Activated T-helper 9 cell treated with anti-CD3 and anti-CD28 coated beads, Interleukin-2, amount 50 U/mL, for 16 hours (primary cell): Measurements from ENCODE around the gene TFB2M.

ENCODE experiments used
- DNase-seq: peaks from one replicate; pipeline ENCODE4 v3.0.0-alpha.2; 2020; ENCODE audit warnings: low read depth

TFB2M gene

GRCh38 chr1:246513619-246514343 lies 52.3 kb downstream of the TFB2M start:
- no peak for DNase-seq

DNA sequence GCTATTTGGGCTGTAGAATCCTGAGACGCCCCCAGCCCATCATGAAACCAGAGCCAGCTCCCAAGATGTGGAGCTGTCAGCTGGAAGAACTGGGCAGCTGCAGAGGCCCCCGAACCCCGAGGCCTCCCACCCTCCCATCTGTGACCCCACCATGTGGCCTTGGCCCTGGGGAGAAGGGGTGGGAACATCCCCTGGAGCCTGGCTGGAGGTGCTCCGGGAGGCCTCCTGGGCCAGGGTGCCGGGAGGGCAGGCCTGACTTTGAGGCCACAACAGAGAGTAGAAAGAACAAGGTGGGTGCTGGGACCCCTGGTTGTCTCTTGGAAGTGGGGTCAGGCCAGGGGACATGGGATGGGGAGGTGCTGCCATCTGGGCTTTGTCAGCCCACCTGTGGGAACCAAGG lies 53.0 kb downstream of the TFB2M start:
- no peak for DNase-seq

GRCh38 chr1:246512635-246513034 lies 53.4 kb downstream of the TFB2M start:
- no peak for DNase-seq

DNA sequence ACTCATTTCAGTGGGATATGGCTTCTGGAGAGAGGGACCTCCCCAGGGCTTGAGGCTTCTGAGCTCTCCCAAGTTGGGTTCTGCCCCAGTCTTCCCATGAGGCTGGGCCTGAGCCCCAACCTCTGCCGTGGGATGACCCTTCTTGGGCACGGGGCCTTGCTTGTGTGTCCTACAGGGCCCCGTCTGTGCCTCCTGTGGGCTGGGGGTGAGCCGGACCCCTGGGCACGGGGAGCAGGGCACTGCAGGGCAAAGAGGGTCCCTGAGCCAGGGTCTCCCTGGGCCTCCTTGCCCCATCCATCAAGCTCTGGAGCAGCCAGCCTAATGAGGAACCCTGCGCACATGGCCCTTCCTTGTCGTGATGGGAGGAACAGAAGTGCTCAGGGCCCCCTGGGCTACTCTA lies 53.8 kb downstream of the TFB2M start:
- no peak for DNase-seq

GRCh38 chr1:246511203-246511602 lies 54.9 kb downstream of the TFB2M start:
- DNase-seq: no peak

DNA sequence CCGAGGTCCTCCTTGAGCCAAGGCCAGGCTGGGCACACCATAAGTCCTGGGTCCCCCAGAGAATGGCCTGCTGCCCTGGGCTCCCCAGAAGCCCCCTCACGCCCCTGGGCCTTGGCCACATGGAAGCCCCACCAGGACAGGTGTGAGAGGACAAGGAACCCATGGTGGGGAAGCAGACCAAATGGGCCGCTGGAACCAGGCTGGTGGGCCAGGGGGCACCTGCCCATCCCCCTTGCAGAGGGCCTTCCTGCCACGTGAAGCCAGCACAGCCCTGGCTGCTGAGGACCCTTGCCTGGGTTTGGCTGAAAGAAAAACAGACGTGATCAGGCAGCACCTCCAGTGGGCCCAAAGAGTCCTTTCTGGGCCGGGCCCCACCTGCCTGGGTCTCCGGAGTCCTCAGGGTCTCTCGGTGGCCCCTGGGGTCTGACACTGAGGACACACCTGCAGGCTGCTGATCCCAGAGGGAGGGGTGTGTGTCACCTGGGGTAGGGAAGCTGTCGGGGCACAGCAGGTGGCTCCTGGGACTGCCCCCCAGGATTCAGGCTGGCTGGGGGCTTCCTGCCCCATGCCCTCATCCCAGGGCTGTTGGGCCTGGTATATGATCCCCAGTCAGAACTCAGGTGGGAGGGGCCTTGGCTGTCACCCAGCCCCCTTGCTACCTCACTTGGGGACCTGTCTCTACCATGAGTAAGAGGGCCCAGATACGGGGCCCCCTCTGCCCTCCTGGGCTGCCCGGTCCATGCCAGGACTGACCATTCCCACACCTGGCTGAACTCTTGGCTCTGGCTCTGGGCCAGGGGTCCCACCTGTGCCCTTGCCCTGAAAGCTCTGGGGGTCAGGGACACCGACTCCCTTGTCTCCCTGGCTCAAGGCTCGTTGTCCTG lies 55.7 kb downstream of the TFB2M start:
- DNase-seq: no peak

GRCh38 chr1:246508897-246509688 lies 57.0 kb downstream of the TFB2M start:
- no peak for DNase-seq

DNA sequence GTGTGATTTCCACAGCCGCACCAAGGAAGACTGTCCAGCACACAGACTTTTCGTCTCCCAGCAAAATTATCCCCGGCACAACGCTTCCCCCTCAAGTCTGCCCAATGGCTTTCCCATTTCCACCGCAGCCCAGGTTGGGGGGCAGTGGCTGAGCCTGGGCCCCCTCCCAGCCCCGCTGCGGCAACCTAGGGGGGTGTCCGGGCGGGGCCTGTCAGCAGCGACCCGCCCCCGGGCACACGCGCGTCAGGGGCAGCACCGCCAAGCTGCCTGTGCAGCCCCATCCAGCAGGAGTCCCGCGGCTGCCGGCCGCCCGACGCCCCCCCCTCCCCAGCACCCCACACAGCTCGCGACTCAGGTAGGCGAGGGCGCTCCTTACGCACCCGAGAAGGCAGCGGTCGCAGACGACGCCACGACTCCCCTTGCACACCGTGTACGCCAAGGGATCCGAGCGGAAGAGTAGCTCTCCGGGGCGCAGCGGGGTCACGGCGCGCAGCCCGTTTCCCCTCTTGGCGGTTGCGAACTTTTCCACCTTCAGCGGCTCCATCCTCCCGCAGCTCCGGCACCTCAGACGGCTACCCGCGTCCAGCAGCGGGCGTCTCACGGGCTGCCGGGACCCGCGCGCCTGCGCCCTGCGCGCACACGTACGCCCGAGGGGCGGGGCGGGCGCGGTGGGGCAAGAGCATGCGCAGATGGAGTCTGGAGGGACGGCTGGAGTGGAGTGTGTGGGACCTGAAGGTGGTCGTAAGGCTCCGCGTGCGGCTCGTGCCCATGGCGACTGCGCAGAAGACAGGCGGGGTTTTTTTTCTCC lies 59.2 kb downstream of the TFB2M start, which contains the start of gene SMYD3:
Gene SMYD3 (minus strand): TSS at position 606 of the 808 bp plus-strand sequence.
- peak; percentile 62 for DNase-seq

- DNase-seq: no peak
Observed at GRCh38 chr1:246506367-246506673, 59.7 kb downstream of the TFB2M start.

DNA sequence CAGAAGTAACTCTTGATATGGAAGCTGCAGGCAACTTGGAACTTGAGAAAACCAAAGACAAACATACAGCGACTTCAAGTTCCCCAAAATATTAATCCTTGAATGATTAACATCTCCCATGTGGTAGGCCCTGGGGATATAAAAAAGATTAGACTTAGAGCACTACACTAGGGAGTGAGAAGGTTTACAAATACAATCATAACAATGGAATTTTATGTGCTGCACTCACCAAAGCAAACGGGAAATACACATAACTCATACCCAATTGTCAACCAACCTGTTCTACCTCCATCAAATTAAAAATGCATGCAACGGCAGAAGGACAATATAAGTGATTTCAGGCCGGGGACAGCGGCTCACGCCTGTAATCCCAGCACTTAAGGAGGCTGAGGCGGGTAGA lies 62.7 kb downstream of the TFB2M start:
- no peak for DNase-seq

GRCh38 chr1:246497331-246497915 lies 68.6 kb downstream of the TFB2M start:
- no peak for DNase-seq

GRCh38 chr1:246492611-246493245 lies 73.3 kb downstream of the TFB2M start:
- no peak for DNase-seq

DNA sequence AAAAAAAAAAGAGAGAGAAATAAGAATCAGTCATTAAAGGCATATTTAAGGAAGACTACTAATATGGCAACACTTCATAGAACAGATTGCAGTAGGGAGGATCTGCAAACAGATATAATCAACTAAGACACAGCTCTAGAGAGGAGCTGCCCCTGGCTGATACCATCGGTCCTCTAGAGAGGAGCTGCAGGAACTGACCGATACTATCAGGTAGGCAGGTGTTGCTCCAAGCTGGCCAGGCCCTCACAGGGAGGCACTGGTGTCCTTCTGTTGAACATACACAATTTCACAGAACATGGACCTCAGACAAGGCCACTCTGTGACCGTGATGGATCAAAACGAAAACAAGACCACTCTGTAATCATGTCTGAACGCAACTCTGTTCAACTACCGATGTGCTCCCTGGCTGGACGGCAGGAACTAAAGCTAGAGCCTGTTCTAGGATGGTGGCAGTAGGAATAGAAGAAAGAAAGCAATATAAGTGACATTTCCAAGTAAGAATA lies 74.5 kb downstream of the TFB2M start:
- DNase-seq: no peak
